Neural crest cell (in vitro differentiated cells): ENCODE measurements around the gene PUM1. TPM values are rescaled to one million over a fixed set of nuclear protein-coding genes. Genes with fewer than 3 reads are reported as not detected.

ENCODE experiments used
- DNase-seq: peaks from one replicate; pipeline ENCODE4 v3.0.0; 2021; ENCODE audit warnings: low read depth, mixed read lengths, low spot score
- H3K27ac Mint-ChIP-seq: one replicate; pipeline ENCODE4 v1.8.0; 2021; ENCODE audit warnings: mild to moderate bottlenecking, mixed read lengths; ENCODE audit not compliant: unreplicated experiment
- H3K27me3 Mint-ChIP-seq: 2 replicates; pipeline ENCODE4 v1.8.0; 2021; ENCODE audit warnings: low read depth, mild to moderate bottlenecking, mixed read lengths
- H3K36me3 Mint-ChIP-seq: 2 replicates; pipeline ENCODE4 v1.8.0; 2021; ENCODE audit warnings: low read depth, mild to moderate bottlenecking, mixed read lengths
- H3K4me1 Mint-ChIP-seq: 2 replicates; pipeline ENCODE4 v1.8.0; 2021; ENCODE audit warnings: mixed read lengths
- H3K4me3 Mint-ChIP-seq: one replicate; pipeline ENCODE4 v1.8.0; 2021; ENCODE audit warnings: mild to moderate bottlenecking, mixed read lengths
- H3K9me3 Mint-ChIP-seq: 2 replicates; pipeline ENCODE4 v1.8.0; 2021; ENCODE audit warnings: mixed read lengths
- CTCF ChIP-seq: fragments of 200-600 bp; sonication (generic); conservative IDR thresholded peaks from 2 replicates; pipeline ENCODE4 v1.5.0; 2021; ENCODE audit warnings: antibody characterized with exemption, mild to moderate bottlenecking
- total RNA-seq: library from RNA; stranded (reverse); gene quantifications from 2 replicates; pipeline ENCODE4 v1.2.1, GENCODE V29; 2021

The PUM1 gene
- total RNA-seq, 1 donor from 2014 or later = 164 TPM

GRCh38 chr1:30971496-30971895 is 94.0 kb downstream of the PUM1 start:
- Mint-ChIP-seq H3K27ac (no peak overlapping the region), H3K27me3 (no peaks in the 10 kb centered on the region), H3K4me1 (peaks cover 11% of the 10 kb centered on the region), H3K9me3 (no peaks in the 10 kb centered on the region), H3K4me3 (no peak overlapping the region), H3K36me3 (peaks cover 26% of the 10 kb centered on the region)
- no peak for TF ChIP-seq CTCF
- no peak for DNase-seq

GRCh38 chr1:30969903-30970302 is 95.6 kb downstream of the PUM1 start:
- no peak overlapping the region for H3K27ac Mint-ChIP-seq
- H3K9me3 Mint-ChIP-seq = no peaks in the 10 kb centered on the region
- peaks cover 9% of the 10 kb centered on the region for H3K4me1 Mint-ChIP-seq
- no peak for TF ChIP-seq CTCF
- no peak for DNase-seq
- H3K36me3 Mint-ChIP-seq = peaks cover 26% of the 10 kb centered on the region
- H3K27me3 Mint-ChIP-seq = no peaks in the 10 kb centered on the region
- H3K4me3 Mint-ChIP-seq = no peak overlapping the region

GRCh38 chr1:30968220-30968971 is 97.1 kb downstream of the PUM1 start:
- Mint-ChIP-seq H3K4me3 (no peak overlapping the region), H3K9me3 (no peaks in the 10 kb centered on the region), H3K36me3 (peaks cover 30% of the 10 kb centered on the region), H3K27me3 (no peaks in the 10 kb centered on the region), H3K27ac (no peak overlapping the region), H3K4me1 (peaks cover 7% of the 10 kb centered on the region)
- no peak for TF ChIP-seq CTCF
- DNase-seq = no peak

- Mint-ChIP-seq H3K36me3 (peaks cover 35% of the 10 kb centered on the region), H3K4me3 (no peak overlapping the region), H3K27ac (no peak overlapping the region), H3K4me1 (peaks cover 7% of the 10 kb centered on the region), H3K9me3 (no peaks in the 10 kb centered on the region), H3K27me3 (no peaks in the 10 kb centered on the region)
- DNase-seq = no peak
- TF ChIP-seq CTCF = no peak
These were observed 98.7 kb downstream of the PUM1 start for GRCh38 chr1:30966690-30967369.

- Mint-ChIP-seq H3K4me3 (no peak overlapping the region), H3K27ac (no peak overlapping the region), H3K4me1 (peaks cover 7% of the 10 kb centered on the region), H3K9me3 (no peaks in the 10 kb centered on the region), H3K36me3 (peaks cover 35% of the 10 kb centered on the region), H3K27me3 (no peaks in the 10 kb centered on the region)
- no peak for DNase-seq
- TF ChIP-seq CTCF = no peak
These were observed 99.5 kb downstream of the PUM1 start for GRCh38 chr1:30965924-30966599.
